GM12875 (cell line): ENCODE results near the gene BABAM2.

Source experiments
- H3K4me3 ChIP-seq: one replicate; pipeline ENCODE4 v1.5.1; 2011; ENCODE audit warnings: low read depth, low read length, control low read depth
- CTCF ChIP-seq: IDR thresholded peaks from 2 replicates; pipeline ENCODE4 v1.5.1; 2011; ENCODE audit warnings: low read depth, mild to moderate bottlenecking, control low read depth, inconsistent platforms, low read length, moderate library complexity, borderline replicate concordance; ENCODE audit not compliant: insufficient read depth

Gene BABAM2

GRCh38 chr2:28348921-28349320 is 458.4 kb downstream of the BABAM2 start:
- H3K4me3 ChIP-seq, result no peak overlapping the region
- TF ChIP-seq CTCF, result no peak

GRCh38 chr2:28349546-28350165 is 459.1 kb downstream of the BABAM2 start:
- no peak overlapping the region for H3K4me3 ChIP-seq
- TF ChIP-seq CTCF, result no peak

- no peak overlapping the region for H3K4me3 ChIP-seq
- no peak for TF ChIP-seq CTCF
These were observed 459.7 kb downstream of the BABAM2 start for GRCh38 chr2:28350196-28350595.

GRCh38 chr2:28350791-28351285 is 460.3 kb downstream of the BABAM2 start:
- no peak for TF ChIP-seq CTCF
- no peak overlapping the region for H3K4me3 ChIP-seq

- no peak overlapping the region for H3K4me3 ChIP-seq
- TF ChIP-seq CTCF, result no peak
These were observed 461.1 kb downstream of the BABAM2 start for GRCh38 chr2:28351621-28352020.

GRCh38 chr2:28352104-28352503 is 461.6 kb downstream of the BABAM2 start:
- TF ChIP-seq CTCF, result no peak
- H3K4me3 ChIP-seq, result no peak overlapping the region

- TF ChIP-seq CTCF, result no peak
- no peak overlapping the region for H3K4me3 ChIP-seq
These were observed 462.2 kb downstream of the BABAM2 start for GRCh38 chr2:28352610-28353195.
